Gastrocnemius medialis (tissue), 4 donors: ENCODE data around the gene NCK2.

ENCODE experiments used
- CTCF ChIP-seq, 5 experiments: fragments of 450-650 bp in 3 of 5; fragments of 200-600 bp in 2 of 5; sonication (generic) in 2 of 5; IDR thresholded peaks in 4 of 5; conservative IDR thresholded peaks in 1 of 5; 1 replicate in 4 of 5; 2 replicates in 1 of 5; pipeline ENCODE4 v1.5.1; 2016 to 2019; ENCODE audit warnings: antibody characterized with exemption in 5 of 5, mild to moderate bottlenecking in 3 of 5, moderate library complexity in 3 of 5
- POLR2A ChIP-seq, 2 donors: fragments of 450-650 bp; IDR thresholded peaks; one replicate each; pipeline ENCODE4 v1.6.1; 2017; ENCODE audit warnings: antibody characterized with exemption in 2 of 2, mild to moderate bottlenecking in 2 of 2, moderate library complexity in 2 of 2

GRCh38 chr2:105764059-105764458 lies 19.3 kb downstream of the NCK2 start:
- TF ChIP-seq CTCF (IDR thresholded peaks at IDR 0.05 in 4 of 5, conservative IDR thresholded peaks at IDR 0.05 in 1 of 5) (no peak), POLR2A (IDR thresholded peaks at IDR 0.05) (no peak)
